ENCODE data around the gene KCNQ1. TPM values are rescaled to one million over a fixed set of nuclear protein-coding genes. Genes with fewer than 3 reads are reported as not detected.

Gene KCNQ1
- polyA plus RNA-seq, 1 of the 3 experiments (the other 2 are of a cell fraction) = 0.05 TPM

- H3K4me3 ChIP-seq (ENCODE audit: low read depth in 2 of 2, low read length in 1 of 2) = no peak overlapping the region
- no peaks in the 10 kb centered on the region for H3K27me3 ChIP-seq (ENCODE audit: insufficient read depth)
- no peaks in the 10 kb centered on the region for H3K36me3 ChIP-seq (replicated peaks in 1 of 2; ENCODE audit: control insufficient read depth in 1 of 2, insufficient read depth in 2 of 2, low read length in 1 of 2)
- no peaks in the 10 kb centered on the region for H3K9me3 ChIP-seq
- H3K4me1 ChIP-seq (ENCODE audit: control insufficient read depth in 1 of 2, insufficient read depth in 2 of 2, low read depth in 1 of 2, low read length in 1 of 2) = peaks cover 0 to 50% of the 10 kb centered on the region in 2 experiments; a peak in 1 of 4 replicates
- POLR2A ChIA-PET = interaction anchor here (1.6 kb wide), 1 partner anchor 198 kb away, joined by 4 read pairs; no protein-coding TSS in a partner anchor
- no peaks in the 10 kb centered on the region for H3F3A ChIP-seq (replicated peaks; ENCODE audit: insufficient read depth)
- H3K9me2 ChIP-seq = no peaks in the 10 kb centered on the region
- peak overlapping the region in 1 of 2 experiments; percentile 78; a peak in 1 of 4 replicates for H3K27ac ChIP-seq (ENCODE audit: low read depth in 2 of 2, low read length in 1 of 2)
- H2AFZ ChIP-seq (ENCODE audit: low read depth) = no peak overlapping the region
- CTCF ChIA-PET = interaction anchor here (0.8 to 1.8 kb wide), 2 partner anchors 49 to 307 kb away, joined by 3 to 7 read pairs; no protein-coding TSS in a partner anchor
- 53% methylated on average over 3 of the region's 22 CpGs for WGBS (ENCODE audit: low lambda C conversion rate)
- TF ChIP-seq TCF12 (IDR thresholded peaks at IDR 0.05) = no peak
- no peak for TF ChIP-seq PBX3 (IDR thresholded peaks at IDR 0.05)
- no peaks in the 10 kb centered on the region for H3K79me2 ChIP-seq (ENCODE audit: insufficient read depth)
- H3K4me2 ChIP-seq = no peak overlapping the region
- H3K9ac ChIP-seq = no peak overlapping the region
- no peaks in the 10 kb centered on the region for H4K20me1 ChIP-seq (ENCODE audit: insufficient read depth)
- peak; percentile 18 for DNase-seq
These were observed 136.5 kb downstream of the KCNQ1 start for GRCh38 chr11:2581151-2581930.

- H3F3A ChIP-seq (replicated peaks; ENCODE audit: insufficient read depth) = no peaks in the 10 kb centered on the region
- ChIA-PET CTCF (interaction anchor here (1.1 to 1.8 kb wide), 2 partner anchors 113 to 306 kb away, joined by 3 to 7 read pairs; no protein-coding TSS in a partner anchor), POLR2A (interaction anchor here (0.7 to 1.6 kb wide), 3 partner anchors 118 to 257 kb away, joined by 3 to 4 read pairs (median 3); partner anchors contain the start of gene KCNQ1OT1)
- 85% methylated on average over 7 of the region's 23 CpGs for WGBS (ENCODE audit: low lambda C conversion rate)
- no peaks in the 10 kb centered on the region for H3K36me3 ChIP-seq (replicated peaks in 1 of 2; ENCODE audit: control insufficient read depth in 1 of 2, insufficient read depth in 2 of 2, low read length in 1 of 2)
- no peak overlapping the region for H3K9ac ChIP-seq
- no peaks in the 10 kb centered on the region for H3K27me3 ChIP-seq (ENCODE audit: insufficient read depth)
- TF ChIP-seq RFX5 (IDR thresholded peaks at IDR 0.05; ENCODE audit: low read length) (no peak), EZH2phosphoT487 (IDR thresholded peaks at IDR 0.05; ENCODE audit: borderline replicate concordance, low read depth) (no peak), YY1 (IDR thresholded peaks at IDR 0.05; ENCODE audit: low read depth) (no peak), FOSL2 (IDR thresholded peaks at IDR 0.05; ENCODE audit: borderline replicate concordance, low read depth) (no peak), PBX3 (IDR thresholded peaks at IDR 0.05) (no peak), FOXM1 (IDR thresholded peaks at IDR 0.05; ENCODE audit: low read depth) (no peak), TCF12 (IDR thresholded peaks at IDR 0.05) (no peak), GATA2 (CRISPR knock-in tag; IDR thresholded peaks at IDR 0.05) (no peak), RAD21 (IDR thresholded peaks at IDR 0.05; ENCODE audit: low read length) (no peak), FOXJ3 (CRISPR knock-in tag; IDR thresholded peaks at IDR 0.05) (no peak), REST (IDR thresholded peaks at IDR 0.05; ENCODE audit: low read depth, low read length) (no peak), USF2 (IDR thresholded peaks at IDR 0.05; ENCODE audit: borderline replicate concordance, low read depth, low read length) (no peak), CHD2 (IDR thresholded peaks at IDR 0.05; ENCODE audit: low read length, partially characterized antibody) (no peak)
- no peaks in the 10 kb centered on the region for H4K20me1 ChIP-seq (ENCODE audit: insufficient read depth)
- H3K27ac ChIP-seq (ENCODE audit: low read depth in 2 of 2, low read length in 1 of 2) = peak overlapping the region in 1 of 2 experiments; percentile 78; a peak in 2 of 4 replicates
- H3K9me3 ChIP-seq = no peaks in the 10 kb centered on the region
- H3K79me2 ChIP-seq (ENCODE audit: insufficient read depth) = no peaks in the 10 kb centered on the region
- no peak overlapping the region for H3K4me2 ChIP-seq
- H3K4me3 ChIP-seq (ENCODE audit: low read depth in 2 of 2, low read length in 1 of 2) = no peak overlapping the region
- peaks cover 0 to 50% of the 10 kb centered on the region in 2 experiments; a peak in 1 of 4 replicates for H3K4me1 ChIP-seq (ENCODE audit: control insufficient read depth in 1 of 2, insufficient read depth in 2 of 2, low read depth in 1 of 2, low read length in 1 of 2)
- no peaks in the 10 kb centered on the region for H3K9me2 ChIP-seq
- H2AFZ ChIP-seq (ENCODE audit: low read depth) = no peak overlapping the region
- peak; percentile 49 for DNase-seq
These were observed 137.1 kb downstream of the KCNQ1 start for GRCh38 chr11:2581931-2582350.

Measured in SK-N-SH (cell line).